Ureter (tissue), 1 donor: ENCODE results near the gene TKT. TPM values are rescaled to one million over a fixed set of nuclear protein-coding genes. Genes with fewer than 3 reads are reported as not detected.
"Not testable (repeated sequence)": the region's sequence is repeated elsewhere in the genome, so short reads cannot be mapped to it uniquely, and the experiment has no call there.

ENCODE experiments used
- DNase-seq: peaks from one replicate; pipeline ENCODE4 v3.0.0-alpha.2; 2020; ENCODE audit warnings: low spot score
- total RNA-seq: library from RNA; stranded (reverse); gene quantifications from one replicate; pipeline ENCODE4 v1.2.4, GENCODE V29; 2023
- donor health status: DM: yes; HTN: yes; CAD: no.

Gene TKT
- total RNA-seq, 1 donor from 2014 or later: 194 TPM

DNA sequence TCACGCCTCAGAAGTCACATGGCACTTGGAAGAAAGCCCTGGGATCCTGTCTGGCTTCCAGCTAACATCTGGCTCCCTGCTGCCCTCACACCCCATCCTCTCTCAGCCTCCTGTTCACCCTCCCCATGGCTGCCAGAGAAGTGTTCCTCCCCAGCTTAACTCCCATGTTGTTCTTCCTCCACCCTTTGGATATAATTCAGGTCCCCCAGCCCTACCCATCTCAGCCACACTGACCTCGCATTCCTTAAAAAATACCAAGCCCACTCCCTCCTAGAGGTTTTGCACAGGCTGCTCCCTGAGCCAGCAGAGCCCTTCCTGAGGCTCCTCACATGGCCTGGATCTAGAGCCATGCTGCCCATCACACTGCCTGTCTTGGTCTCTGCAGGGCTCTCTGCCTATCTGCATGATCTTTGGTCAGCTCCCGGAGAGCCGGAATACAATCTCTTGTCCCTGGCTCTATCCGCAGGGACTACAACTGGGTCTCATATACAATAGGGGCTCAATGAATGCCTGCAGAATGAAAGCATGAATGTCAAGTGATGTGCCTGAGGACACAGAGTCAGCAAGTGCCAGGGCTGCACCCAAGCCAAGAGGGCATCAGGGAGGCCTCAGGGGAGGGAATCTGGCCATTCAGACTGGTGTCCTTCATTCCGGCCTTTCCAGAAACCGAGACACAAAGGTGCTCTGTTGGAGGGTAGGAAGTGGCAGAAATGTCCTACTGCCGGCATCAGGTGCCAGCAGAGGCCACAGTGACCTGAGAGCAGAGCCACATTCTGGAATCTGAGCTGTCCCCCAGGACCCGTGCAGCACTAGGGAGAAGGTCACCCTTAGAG, 3.8 kb upstream of the TKT start:
- no peak for DNase-seq

DNA sequence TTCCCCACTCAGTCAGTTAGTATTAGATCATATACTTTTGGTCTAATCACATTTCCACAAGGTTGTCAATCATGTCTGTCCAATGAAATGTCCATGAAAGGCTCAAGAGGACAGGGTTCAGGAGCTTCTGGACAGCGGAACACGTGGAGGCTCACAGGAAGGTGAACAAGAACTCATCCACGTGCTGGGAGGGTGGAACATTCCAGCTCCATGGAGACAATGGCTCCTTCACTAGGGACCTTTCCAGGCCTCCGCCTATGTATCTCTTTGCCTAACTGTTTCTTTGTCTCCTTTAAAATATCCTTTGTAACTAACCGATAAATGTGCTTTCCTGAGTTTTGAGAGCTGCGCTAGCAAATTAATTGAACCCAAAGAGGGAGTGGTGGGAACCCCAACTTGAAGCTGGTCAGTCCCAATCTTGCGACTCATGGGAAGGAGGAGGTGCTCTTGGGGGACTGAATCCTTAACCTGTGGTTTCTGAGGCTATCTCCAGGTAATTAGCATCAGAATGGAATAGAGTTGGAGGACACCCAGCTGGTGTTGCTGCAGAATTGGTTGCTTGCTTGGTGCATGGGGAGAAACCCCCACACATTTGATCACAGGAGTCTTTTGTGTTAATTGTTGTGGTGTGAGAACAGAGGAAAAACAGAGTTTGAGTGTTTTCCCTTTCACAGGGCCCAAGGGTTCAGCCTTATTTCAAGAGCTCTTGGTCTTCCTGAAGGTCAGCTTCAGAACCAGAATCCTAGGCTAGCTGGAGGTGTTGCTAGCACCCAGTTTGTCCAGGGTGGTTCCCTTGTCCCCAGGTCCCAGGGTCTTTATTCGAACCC, 3.0 kb upstream of the TKT start:
- no peak for DNase-seq

DNA sequence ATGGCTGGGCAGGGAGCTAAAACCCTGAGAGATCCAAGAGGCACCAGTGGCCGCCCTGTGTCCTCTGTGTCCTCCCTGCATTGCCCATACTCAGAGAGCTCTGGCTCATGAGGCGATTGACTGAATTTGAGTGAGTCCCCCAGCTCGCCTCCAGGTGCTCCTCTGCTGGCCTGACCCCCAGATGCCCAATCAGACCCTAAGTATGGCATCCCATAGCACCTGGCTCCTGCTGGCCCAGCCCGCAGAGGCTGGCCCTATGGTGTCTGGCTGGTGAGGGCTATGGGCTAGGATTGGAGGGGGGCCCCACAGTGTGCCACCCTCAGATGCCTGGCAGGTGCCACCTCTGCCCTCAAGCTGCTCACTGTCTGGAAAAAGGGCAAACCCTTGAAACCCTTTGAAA, 1.6 kb upstream of the TKT start:
- no peak for DNase-seq

DNA sequence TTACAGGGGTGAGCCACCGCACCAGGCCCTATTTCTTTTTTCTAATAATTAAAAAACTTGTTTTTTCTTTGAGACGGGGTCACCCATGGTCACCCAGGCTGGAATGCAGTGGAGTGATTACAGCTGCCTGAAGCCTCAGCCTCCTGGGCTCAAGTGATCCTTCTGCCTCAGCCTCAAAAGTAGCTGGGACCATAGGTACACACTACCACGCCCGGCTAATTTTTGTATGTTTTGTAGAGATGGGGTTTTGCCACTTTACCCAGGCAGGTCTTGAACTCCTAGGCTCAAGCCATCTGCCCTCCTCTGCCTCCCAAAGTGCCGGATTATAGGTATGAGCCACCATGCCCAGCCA, 858 bp upstream of the TKT start:
- no peak for DNase-seq

DNA sequence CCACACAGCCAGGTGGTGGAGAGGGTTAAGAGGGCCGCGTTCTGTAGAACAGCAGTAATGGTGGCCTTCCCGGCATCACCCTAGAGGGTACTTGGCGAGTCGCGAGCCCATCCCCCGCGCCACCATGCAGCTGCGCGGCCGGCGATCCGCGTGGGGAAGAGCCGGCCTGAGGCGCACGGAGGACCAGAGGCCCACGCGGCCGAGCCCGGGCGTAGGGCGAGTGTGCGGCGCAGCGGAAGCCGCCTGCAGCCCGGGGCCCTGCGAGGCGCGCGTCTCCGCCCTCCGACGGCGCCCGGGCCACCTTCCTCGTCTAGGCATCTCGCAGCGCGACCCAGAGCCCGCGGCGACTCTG, 423 bp downstream of the TKT start:
- DNase-seq: peak; percentile 60

DNA sequence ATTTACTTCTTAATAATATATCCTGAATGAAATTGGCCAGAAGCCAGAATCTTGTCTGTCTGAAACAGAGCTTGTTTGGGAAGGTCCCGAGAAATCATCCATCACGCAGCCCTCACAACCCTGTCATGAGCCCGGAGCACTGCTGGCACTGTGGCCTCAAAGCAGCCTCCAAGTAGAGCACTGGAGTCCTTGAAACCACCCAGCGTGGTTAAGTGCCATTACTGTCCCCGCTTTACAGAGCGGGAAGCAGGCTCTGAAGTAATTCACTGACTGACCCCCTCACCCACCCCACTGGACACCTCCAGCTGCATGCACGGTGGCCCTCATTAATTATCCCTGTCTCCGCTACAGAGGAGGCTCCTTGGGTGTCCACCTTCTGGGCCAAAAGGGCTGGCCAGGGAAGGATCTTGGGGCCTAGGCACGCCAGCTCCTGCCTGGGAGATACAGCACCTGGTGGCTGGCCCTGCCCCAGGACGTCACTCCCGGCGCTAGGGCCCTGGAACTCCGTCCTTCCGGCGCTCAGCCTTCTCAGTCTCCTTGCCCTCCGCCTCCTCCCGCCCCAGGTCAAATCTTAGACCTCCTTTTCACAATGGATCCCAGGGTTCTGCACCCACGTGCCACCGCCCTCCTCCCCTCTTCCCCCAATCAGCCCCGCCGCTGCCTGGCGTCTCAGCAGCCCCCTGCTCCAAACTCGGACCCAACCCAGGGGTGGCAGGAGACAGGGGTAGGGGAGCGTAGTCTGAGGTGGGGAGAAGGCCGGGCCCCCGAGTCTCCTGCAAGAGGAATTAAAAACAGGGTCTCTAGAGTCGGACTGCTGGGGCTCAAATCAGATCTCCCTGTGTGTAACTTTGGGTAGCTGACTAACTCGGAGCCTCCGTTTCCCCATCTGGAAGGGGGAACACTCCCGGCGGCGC, 1.1 kb downstream of the TKT start:
- DNase-seq: peak; percentile 80

DNA sequence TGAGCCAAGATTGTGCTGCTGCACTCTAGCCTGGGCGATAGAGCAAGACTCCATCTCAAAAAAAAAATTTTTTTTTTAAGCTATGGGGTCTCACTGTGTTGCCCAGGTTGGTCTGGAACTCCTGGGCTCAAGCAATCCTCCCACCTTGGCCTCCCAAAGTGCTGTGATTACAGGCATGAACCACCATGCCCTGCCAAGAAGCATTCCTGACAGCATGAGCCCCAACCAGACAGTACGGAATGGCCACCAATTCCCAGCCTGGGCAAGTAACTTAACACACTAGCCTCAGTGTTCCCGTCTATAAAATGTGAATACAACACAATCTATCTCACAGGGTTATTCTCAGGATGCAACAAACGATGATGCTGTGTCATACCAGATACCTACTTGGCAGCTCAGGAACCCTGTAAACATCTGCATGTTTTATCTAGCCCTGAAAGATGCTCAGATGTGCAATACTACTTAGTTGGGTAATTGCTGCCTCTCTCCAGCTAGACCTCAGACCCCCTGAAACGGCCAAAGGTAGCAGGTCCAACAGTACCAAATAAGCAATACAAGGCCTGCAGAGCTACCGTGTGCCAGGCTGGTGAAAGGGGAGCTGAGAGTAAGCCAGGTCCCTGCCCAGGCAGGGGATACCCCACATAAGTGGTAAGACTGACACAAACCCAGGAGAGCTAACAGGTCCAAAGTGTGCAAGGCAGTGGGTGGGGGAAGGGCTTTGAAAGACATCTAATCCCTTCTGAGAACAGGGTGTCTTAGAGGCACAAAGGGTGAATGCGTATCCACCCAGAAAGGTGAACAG, 1.9 kb downstream of the TKT start:
- no peak for DNase-seq

DNA sequence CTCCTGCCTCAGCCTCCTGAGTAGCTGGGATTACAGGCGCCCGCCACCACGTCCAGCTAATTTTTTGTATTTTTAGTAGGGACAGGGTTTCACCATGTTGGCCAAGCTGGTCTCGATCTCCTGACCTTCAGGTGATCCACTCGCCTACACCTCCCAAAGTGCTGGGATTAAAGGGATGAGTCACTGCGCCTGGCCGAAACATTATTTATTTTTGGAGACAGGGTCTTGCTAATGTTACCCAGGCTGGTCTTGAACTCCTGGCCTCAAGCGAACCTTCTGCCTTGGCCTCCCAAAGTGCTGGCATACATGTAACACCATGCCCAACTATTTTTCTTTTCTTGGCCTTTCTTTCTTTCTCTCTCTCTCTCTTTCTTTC, 2.9 kb downstream of the TKT start:
- not testable (repeated sequence) for DNase-seq

DNA sequence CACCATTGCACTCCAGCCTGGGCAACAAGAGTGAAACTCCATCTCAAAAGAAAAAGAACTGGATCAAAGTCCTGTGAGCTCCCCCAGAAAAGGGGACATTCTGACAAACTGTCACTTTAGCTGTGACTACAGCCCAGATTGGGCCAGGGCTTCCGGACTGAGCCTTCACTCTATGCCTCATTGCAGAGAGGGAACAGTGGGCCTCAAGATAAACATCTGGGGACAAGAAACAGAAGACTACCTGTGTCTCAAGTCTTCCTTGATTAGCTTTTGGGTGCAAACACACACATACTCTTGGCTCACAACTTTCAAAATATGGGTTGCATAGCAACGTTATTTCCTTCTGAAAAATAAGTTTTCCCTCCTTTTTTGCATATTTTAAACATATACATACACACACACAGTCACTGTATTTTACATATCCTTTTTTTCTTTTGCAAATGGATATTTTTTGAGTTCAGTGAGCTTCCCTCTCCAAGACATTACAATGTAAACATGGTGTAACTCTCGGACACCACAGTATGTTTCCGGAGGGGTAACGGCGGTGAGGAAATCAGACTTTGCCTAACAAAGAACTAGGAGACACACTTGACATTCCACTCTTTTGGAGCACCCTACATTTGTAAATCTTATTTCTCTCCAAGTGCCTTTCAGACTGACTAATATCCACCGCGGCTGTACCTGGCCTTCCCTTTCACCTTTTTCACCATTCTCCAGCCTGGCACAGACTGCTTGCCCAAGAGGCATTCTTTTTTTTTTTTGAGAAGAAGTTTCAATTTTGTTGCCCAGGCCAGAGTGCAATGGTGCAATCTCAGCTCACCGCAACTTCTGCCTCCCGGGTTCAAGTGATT, 3.5 kb downstream of the TKT start:
- no peak for DNase-seq

DNA sequence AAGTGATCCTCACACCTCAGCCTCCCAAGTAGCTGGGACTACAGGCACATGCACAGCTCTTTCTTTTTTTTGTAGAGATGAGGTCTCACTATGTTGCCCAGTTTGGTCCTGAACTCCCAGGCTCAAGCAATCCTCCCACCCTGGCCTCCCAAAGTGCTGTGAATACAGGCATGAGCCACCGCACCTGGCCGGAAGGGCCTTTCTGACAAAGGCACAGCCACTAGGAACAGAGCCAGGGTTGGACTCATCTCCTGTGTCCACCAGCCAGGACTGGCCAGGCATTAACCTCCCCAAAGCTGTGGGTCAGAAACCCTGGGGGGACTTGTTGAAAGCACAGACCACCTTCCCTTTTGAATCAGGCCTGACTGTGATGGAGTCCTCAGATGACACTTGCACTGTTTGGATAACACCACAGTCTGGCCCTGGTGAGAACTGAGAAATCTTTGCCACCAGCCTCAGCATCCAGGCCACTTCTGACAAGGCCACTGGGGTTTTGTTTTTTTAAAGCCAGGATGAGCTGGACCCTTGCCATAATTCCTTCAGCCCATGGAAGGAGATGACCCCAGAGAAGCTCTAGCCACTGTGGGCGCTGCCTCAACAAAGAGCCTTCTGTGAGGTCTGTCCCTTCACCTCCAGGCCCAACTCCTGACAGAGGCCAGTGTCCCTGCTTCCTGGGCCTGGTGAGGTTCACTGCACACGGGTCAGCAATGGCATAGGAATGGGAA, 4.8 kb downstream of the TKT start:
- no peak for DNase-seq

DNA sequence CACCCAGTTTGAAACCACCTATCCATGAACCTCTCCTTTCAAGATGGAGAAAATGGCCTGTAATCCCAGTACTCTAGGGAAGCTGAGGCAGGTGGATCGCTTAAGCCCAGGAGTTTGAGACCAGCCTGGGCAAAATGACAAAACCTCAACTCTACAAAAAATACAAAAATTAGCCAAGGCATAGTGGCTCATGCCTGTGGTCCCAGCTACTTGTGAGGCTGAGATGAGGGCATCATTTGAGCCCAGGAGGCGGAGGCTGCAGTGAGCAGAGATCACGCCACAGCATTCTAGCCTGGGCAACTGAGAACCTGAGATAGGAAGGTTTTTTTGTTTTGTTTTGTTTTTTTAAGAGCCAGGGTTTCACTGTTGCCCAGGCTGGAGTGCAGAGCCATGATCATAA, 5.4 kb downstream of the TKT start:
- no peak for DNase-seq

DNA sequence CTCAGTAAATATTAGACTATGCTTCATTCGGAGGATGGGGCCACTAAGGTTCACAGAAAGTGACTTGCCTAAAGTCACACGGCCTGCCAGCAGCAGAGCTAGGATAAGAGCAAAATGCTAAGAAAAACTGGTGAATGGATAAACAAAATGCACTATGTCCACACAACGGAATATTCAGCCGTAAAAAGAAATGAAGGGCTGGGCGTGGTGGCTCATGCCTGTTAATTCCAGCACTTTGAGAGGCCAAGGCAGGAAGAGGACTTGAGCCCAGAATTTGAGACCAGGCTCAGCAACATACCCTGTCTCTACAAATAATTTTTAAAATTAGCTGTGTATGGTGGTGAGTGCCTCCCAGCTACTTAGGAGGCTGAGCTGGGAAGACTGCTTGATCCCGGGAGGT, 7.7 kb downstream of the TKT start:
- DNase-seq: no peak

DNA sequence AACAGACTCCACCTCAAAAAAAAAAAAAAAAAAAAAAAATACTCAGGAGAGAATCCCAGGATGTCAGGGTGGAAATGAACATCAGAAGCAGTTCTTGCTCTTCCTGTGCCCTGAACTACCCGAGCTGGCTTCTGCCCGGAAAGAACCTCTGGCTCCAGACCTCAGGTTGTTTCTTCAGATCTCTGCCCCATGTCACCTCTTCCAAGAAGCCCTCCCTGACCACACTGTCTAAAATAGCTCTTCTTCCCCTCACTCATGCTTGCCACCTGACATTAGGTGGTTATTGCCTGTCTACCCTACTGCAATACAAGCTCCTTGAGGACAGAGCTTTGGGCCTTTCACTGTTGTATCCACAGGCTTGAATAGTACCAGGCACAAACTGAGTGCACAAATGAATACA, 8.2 kb downstream of the TKT start:
- no peak for DNase-seq

DNA sequence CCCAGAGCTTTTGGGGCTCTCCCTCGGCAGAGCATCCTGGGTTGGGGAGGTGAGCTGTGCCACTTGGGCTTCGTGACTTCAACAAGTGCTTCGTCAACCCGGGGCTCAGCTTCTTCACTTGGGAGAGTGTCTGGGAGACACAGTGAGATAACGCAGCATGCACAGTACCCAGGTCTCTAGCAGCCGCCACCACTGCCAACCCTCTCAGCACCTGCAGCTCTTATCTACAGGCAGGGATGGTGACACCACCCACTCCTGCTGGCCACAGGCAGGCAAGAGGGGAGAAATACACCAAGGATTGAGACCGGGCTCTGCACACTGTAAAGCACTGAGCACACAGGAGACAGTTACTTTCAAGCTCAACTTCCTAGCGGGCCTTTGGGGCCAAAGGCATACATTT, 11.6 kb downstream of the TKT start:
- no peak for DNase-seq

DNA sequence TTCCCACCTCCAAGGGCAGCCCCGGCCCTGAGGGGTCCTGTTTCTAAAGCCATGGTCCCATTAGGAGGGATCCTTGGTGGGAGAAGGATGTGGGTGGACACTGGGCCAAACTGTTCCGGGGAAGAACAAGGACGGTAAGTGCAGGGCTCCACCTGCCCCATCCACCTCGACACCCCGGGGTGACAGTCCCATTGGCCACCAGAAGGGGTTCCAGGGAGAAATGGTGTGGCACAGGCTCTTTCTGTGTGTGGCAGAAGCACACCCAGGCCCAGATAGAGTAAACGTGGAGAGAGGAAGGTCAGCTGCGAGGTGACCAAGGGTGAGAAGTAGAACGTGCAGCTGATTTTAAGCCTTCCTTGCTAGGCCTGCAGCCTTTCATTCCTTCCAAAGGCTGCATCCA, 12.0 kb downstream of the TKT start:
- no peak for DNase-seq

DNA sequence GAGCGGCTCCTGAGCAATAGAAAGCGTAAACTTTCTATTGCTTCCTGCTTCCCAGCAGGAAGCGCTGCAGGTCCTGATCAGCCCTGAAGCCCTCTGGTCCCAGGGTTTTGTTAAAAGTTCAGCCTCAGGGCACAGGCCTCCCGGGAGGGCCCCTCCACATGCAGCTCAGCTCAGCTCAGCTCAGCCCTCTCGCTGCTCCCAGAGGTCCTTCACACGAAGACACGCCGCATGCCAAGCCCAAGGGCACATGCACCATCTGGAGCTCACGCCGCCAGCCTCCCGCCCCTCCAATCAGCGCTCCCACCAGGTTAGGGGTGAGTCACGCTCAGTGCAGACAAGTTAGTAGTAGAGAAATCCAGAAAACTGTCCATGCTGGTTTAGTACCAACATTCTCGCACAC, 12.7 kb downstream of the TKT start:
- DNase-seq: no peak

DNA sequence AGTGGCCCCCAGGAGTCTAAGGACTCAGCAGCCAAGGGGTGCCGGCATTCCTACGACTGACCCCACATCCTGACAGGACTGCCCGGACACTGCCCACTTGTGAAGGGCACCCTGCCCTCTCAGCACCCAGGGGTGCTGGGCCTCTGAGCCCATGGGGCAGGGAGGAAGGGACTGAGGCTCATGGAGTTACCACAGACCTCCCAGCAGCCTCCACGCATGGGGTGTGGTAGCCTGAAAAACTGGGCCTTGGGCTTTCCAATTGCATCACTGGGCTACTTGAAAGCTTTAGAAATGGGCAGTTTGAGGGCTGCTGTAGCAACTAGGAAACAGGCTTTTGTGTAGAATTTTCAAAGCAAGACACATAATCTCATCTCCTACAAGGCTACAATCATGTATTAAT, 13.2 kb downstream of the TKT start:
- DNase-seq: no peak

DNA sequence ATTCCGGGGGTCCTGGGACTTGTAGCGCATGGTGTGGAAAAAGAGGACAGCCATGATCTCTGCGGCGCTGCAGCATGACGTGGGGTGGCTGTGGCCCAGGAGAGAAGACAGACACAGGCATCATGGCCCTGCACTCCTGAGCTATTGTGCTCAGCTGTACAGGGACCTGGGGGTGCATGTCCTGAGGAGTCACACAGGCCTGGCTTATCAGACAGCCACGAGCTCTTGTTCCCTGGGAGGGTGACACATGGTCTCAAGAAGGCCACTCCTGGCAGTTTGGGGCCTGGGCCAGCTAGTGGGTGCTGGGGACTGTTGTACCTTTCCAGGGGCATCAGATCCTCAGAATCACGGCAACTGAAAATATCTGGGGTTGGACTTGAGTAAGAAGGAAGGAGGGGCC, 13.7 kb downstream of the TKT start:
- no peak for DNase-seq

DNA sequence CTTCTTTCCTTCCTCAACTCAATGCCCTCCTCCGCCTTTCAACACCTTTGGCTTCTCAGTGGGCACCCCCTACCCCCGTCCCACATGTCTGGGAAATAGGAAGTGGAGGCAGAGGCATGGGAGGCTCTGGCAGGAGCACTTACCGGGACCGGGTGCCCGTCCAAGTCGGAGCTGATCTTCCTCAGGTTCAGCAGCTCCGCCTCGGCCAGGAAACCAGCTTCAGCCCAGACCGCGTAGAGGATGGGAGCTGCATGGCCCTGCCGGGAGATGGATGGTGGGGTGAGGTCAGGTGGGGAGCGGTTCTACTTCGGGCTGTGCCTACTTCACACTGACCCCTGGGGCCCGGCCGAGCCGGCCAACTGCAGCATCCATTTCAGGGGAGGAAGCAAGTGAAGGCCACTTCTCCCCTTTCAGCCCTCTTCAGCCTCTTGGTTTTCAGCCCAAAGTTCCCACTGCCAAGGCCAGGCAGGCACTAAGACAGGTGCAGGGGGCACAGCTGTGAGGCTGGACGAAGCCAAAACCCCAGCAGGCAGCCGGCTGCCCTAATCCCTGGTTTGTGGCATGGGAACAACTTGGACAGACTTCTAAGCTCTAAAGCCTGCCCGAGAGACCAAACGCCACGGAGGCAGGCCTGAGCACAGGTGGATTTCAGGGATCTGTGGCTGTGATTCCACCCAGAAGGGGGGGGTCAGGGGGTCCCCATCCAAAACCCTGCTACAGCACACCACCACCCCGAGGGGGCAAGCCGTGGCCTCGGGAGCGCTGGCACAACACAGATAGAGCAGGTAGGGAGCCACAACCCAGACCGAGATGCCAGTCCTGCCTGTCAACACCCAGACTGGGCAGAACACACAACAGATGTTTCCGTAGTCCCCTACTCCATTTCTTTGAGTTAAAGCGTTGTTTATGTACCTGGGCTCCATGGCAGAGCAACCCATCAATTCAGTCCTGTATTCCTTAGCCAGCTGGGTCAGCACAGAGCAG, 14.5 kb downstream of the TKT start:
- no peak for DNase-seq
